GM19372 (cell line): ENCODE data around the gene ACOT8.

Experiments
- ATAC-seq: cut with Tn5 transposase; IDR thresholded peaks from one replicate; pipeline ENCODE4 v1.9.1; 2021; ENCODE audit warnings: mild to moderate bottlenecking, low read depth, moderate library complexity; ENCODE audit not compliant: unreplicated experiment

The ACOT8 gene

GRCh38 chr20:45859916-45860315 is 2.7 kb upstream of the ACOT8 start:
- no peak for ATAC-seq

- ATAC-seq: peak; percentile 16
Observed at GRCh38 chr20:45857882-45858216, 657 bp upstream of the ACOT8 start.

GRCh38 chr20:45853484-45853883 is 3.7 kb downstream of the ACOT8 start:
- ATAC-seq: no peak

- no peak for ATAC-seq
Observed at GRCh38 chr20:45852326-45852725, 4.9 kb downstream of the ACOT8 start.

- ATAC-seq: no peak
Observed at GRCh38 chr20:45851501-45851900, 5.7 kb downstream of the ACOT8 start.

- no peak for ATAC-seq
Observed at GRCh38 chr20:45850926-45851325, 6.3 kb downstream of the ACOT8 start.

GRCh38 chr20:45850238-45850637 is 7.0 kb downstream of the ACOT8 start:
- ATAC-seq: no peak

- ATAC-seq: no peak
Observed at GRCh38 chr20:45848969-45849582, 8.1 kb downstream of the ACOT8 start.

- no peak for ATAC-seq
Observed at GRCh38 chr20:45848421-45848820, 8.8 kb downstream of the ACOT8 start.

- no peak for ATAC-seq
Observed at GRCh38 chr20:45845452-45845851, 11.7 kb downstream of the ACOT8 start.

GRCh38 chr20:45843506-45843905 is 13.7 kb downstream of the ACOT8 start:
- ATAC-seq: no peak

GRCh38 chr20:45842169-45842812 is 14.9 kb downstream of the ACOT8 start:
- peak; percentile 57 for ATAC-seq

GRCh38 chr20:45841407-45842129 is 15.6 kb downstream of the ACOT8 start:
- ATAC-seq: no peak

GRCh38 chr20:45840700-45841198 is 16.4 kb downstream of the ACOT8 start:
- no peak for ATAC-seq

GRCh38 chr20:45836841-45837240 is 20.4 kb downstream of the ACOT8 start:
- no peak for ATAC-seq

- ATAC-seq: no peak
Observed at GRCh38 chr20:45835825-45836224, 21.4 kb downstream of the ACOT8 start.

GRCh38 chr20:45835329-45835765 is 21.8 kb downstream of the ACOT8 start:
- ATAC-seq: no peak

- no peak for ATAC-seq
Observed at GRCh38 chr20:45834797-45835161, 22.4 kb downstream of the ACOT8 start.

- peak; percentile 73 for ATAC-seq
Observed at GRCh38 chr20:45833883-45834796, 23.1 kb downstream of the ACOT8 start.

GRCh38 chr20:45833030-45833882 is 23.9 kb downstream of the ACOT8 start, which contains the start of gene SNX21:
Gene SNX21 (plus strand): TSS chr20:45833799. CDS start chr20:45833920, 121 bp downstream.
- ATAC-seq: peak; percentile 43
